Stimulated activated CD8-positive, alpha-beta memory T cell treated with anti-CD3 and anti-CD28 coated beads, Interleukin-2, amount 100 ng/mL, for 48 hours (primary cell): ENCODE measurements around the gene CCDC51.
A peak's percentile ranks its signal among the peaks of the same experiment; 100 is the strongest.

Experiments
- DNase-seq, 2 donors: peaks; one replicate each; pipeline ENCODE4 v3.0.0-alpha.2; 2020; ENCODE audit warnings: low read depth in 2 of 2

Gene CCDC51

DNA sequence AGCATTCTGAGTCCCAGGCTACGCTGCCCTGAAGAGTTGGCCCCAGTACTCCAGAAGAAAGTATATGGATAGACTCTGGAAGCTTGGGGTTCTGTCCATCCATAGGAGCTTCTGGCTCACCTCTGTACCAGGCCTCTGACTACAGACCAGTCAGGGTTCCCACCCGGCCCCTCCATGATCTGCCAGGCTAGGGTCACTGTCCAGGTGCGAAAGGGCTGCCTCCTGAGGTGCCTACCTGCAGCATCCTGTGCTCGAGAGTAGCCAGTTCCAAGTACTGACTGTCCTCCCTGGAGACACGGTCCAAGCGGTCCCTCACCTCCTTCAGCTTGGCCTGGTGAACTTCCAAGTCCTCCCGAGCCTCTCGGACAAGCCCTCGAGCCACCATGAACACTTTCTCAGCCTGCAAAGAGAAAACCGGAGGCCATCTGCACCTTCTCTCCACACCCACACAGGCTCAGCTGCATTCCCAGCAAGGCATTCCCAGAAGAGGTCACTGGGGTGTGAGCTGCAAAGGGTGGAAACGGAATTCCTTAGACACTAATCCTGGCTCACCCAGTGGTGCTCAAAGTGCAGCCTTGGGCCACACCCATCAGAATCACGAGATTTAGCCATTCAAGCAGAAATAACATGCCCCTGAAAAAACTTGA, 6.3 kb downstream of the CCDC51 start:
- no peak for DNase-seq

GRCh38 chr3:48432411-48433371, 7.2 kb downstream of the CCDC51 start:
- no peak for DNase-seq

DNA sequence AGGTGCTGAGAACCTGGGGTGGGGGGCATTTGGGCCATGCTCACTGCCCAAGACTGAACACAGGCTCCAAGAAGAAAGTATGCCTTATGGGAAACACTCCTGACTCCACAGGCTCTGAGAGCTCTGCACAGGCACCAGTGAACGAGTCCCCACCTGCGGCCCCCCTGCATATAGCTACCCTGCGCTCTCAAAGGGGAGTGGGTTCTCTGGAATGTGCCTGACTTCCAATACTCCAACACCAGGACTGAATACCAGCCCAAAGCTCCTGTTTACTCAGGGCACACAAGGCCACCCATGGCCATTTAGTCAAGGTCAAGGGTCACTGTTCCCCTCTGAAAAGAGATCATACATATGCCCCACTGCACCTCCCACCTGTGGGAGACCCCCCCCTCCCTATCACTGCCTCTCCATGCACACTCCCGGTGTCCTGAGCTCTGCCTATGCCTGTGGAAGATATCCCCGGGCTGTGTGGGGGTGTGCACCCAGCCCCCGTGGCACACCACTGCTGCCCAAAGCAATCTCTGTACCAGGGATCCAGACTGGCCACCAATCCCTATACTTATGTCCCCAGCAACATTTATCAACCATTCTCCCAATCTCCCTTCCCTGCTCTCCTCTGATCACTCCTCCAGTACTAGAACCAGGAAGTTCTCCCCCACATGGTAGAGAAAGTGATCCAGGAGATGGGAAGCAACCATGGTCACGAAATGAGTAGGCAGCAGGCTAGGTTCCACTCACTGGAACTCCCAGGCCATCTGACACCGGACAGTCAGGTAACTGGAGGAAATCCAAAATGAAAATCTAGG, 8.5 kb downstream of the CCDC51 start:
- no peak for DNase-seq

DNA sequence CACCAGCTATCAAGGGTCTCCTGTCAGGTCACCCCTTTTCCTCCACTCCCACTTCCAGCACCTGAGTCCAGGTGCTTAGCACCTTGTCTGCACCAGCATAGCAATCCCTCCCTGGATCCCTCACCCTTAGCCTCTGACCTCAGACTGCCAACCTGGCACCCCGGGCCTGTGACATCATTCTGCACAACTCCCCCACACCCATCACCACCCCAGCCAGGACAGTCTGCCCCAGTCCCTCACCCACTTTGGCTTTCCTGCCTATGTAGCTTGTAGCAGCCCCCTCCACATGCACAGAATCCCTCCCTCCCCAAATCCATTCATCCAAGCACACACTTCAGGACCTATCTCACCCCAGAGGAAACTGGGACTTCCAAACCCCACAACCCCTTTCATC, 9.2 kb downstream of the CCDC51 start:
- no peak for DNase-seq

DNA sequence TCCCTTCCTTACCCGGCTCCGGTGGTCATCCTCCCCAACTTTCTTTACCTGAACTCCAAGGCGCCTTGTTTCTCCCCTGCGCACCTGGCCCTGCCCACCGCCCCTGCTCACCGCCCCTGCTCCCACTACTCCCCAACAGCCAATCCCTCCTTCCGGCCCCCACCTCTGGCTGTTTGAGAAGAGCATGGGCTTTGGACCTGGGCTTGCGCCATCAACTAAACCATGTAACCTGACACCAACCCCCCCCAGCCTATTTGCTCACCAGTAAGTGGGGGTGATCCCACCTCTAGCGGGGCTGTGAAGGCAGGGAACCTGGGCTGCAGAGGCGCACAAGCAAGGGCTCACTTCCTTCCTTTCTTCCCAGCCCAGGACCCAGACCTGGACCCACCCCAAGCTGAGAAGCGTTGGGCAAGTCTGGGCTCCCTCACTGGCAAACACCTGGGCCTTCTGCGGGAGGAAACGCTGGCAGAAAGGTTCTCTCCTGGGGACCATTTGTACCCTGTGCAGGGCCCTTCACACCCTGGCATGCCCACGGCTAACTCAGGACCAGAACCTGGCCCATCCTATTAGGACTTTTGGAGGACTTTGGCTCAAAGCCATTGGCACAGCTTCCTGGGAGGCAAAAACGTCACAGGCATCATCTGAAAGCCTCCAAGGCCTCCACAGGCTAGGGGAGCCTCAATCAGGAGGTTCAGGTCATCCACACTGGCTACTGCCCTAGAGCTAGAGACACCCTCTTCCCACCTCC, 9.8 kb downstream of the CCDC51 start, which contains the start of gene PLXNB1:
Gene PLXNB1 (minus strand): TSS at position 127 of the 748 bp plus-strand sequence. CDS start 5,475 bp downstream, outside the sequence.
- no peak for DNase-seq

DNA sequence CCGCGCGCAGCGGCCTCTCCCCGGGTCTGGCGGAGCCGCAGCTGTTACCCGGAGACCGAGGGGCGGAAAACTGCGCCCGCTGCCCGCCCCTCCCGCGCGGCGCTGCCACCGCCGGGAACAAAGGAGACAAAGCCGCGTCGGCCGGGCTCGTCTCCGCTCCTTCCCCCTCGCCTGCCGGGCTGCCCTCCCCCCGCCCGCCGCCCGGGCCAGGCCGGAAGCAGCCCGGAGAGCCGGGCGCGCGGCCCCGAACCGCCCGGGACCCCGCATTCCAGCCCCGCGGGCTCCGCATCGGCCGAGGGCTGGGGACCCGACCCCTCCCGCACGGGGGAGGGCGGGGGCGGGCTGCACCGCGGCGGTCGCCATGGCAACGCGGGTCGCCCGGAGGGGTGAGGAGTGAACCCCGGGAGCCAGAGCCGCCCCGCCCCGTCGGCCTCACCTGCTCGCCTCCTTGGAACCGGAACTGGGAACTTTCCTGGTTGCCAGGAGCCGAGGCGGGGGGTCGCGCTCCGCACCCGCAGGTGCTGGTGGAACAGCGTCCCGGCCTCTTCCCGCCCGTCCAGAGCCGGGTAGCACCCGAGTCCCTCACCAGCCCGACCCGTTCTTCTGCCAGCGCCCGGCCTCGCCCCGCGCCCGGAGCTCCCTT, 10.5 kb downstream of the CCDC51 start:
- peak; percentile 30 to 41 for DNase-seq

GRCh38 chr3:48428572-48429316, 11.2 kb downstream of the CCDC51 start:
- DNase-seq: no peak

DNA sequence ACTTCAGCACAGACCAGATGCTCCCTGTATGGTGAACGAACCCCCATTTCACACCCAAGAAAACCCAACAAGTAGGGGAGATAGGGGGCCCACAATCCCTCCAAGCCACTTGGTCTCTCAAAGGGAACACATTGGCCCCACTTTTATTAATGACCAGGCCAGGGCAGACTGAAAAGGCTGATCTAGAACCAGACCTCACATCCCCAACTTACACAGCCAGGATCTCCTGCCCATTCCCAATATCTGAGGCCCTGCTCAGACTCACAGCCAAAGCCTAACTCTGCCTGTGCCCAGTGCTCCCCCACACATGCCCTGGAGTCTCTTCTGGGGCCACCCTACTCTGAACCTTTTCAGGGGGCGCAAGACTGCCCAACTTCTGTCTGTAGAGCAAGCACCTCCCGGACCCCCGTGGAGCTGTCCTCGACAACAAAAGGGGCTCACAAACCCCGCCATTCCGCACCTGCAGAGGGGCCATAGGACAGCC, 11.8 kb downstream of the CCDC51 start:
- DNase-seq: no peak

DNA sequence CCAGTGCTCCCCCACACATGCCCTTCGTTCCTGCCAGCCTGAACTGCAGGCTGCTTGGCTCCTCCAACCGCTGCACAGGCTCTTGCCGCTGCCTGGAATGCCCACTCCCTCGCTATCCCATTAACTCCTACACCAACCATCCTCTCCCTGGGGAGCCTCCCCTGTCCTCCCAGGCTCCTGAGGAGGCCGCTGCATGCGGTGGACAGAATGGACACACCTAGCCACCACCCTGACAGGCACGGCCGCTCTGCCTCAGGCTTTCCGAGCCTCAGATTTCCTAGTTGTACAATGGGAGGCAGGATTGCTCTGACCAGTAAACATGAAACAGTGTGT, 12.3 kb downstream of the CCDC51 start:
- no peak for DNase-seq

- DNase-seq: no peak
Observed at GRCh38 chr3:48426944-48427629, 12.8 kb downstream of the CCDC51 start.

GRCh38 chr3:48426401-48426909, 13.5 kb downstream of the CCDC51 start:
- DNase-seq: no peak

GRCh38 chr3:48425281-48425812, 14.6 kb downstream of the CCDC51 start:
- no peak for DNase-seq

DNA sequence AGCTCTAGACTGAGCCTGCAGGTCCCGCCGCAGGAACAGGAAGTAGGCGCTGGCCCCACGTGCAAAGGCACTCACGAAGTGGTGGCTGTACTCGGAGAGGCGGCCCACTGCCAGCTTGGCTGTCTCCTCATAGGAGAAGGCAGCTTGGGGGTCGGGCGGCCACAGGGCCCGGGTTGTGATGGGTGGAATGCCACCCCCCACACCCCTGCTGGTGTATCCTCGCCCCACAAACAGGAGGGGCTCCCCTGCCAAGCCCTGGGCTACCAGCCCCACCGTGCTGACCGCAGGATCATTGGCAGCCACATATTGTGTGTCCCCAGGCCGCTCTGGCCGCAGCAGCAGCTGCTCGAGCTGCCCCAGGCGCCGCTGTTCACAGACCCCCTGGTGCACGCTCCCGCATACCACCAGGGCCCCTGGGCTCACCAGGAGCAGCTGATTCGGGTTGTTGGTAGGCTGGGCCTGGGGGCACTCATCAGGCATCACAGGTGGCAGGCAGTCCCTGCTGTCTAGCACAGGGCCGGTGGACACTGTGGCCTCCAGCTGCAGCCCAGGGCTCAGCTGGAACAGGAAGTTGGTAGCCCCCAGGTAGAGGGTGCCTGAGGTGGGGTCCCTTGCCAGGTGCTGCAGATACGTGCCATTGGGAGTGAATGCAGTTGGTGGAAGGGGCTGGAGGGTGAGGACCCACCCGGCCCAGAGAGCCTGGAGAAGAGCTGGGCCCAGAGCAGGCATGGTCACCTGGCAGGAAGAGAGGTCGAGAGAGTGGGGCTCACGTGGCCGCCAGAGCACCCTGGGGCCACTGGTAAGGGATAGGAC, 15.8 kb downstream of the CCDC51 start:
- DNase-seq: no peak

DNA sequence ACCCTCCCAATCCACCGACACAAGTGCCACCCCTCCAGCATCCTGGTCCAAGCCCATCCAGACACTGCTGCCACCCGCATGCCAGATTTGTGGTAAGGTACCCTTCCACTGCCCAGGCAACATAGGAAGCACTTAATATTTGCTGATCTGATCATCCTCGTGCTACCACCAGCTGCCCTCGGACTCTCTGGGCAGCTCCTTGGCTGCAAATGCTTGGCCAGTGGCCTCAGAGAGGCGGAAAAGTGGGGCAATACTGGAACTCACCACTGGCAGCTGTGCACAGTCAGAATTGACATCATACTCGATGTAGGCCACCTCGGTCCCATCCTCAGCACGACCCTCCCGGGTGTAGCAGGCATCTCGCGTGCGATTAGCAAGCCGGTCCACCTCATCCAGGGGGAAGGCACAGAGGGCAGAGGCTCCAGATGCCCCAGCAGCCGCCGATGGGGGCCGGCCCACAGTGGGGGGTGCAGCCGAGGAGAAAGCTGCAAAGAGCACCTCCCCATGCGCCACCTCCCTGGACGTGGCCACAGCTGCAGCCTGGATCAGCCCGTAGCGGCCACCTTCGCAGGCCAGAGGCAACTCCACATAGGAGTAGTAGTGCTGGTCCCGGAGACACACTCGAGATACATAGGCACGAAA, 16.6 kb downstream of the CCDC51 start:
- no peak for DNase-seq

GRCh38 chr3:48422681-48423080, 17.2 kb downstream of the CCDC51 start:
- no peak for DNase-seq

DNA sequence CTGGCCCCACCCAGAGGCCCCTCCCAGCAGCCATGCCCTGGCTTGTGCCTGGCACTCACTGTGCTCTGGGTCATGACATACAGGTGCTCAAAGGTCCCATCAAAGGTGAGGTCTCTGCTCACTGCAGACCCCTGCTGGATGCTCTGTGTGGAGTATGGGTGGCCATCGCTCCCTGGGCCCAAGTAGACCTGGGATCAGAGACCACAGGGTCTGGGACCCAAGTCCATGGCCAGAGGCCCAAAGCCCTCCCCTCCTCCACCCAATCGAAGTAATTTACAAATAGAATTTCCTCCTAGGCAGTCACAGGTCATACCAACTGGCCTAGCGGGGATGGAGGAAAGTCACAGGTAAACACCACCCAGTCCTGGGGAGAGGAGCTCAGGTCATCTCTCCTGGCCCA, 17.6 kb downstream of the CCDC51 start:
- DNase-seq: no peak

DNA sequence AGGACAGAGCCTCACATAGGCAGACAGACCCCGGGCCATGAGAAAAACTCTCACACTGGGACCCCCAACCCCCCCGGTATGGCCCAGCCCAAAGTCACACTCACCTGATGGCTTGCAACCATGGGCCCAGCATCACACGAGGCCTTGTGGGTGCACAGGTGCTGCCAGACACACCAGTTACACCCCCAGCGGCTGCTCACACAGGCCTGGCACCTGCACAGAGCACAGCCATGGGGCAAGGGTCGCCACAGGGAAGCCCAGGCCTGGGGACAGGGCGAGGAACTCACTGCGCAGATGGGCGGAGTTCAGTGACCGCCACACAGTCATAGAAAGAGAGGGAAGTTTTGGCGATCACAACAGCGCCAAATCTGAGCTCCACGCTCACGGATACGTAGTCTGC, 19.4 kb downstream of the CCDC51 start:
- no peak for DNase-seq

DNA sequence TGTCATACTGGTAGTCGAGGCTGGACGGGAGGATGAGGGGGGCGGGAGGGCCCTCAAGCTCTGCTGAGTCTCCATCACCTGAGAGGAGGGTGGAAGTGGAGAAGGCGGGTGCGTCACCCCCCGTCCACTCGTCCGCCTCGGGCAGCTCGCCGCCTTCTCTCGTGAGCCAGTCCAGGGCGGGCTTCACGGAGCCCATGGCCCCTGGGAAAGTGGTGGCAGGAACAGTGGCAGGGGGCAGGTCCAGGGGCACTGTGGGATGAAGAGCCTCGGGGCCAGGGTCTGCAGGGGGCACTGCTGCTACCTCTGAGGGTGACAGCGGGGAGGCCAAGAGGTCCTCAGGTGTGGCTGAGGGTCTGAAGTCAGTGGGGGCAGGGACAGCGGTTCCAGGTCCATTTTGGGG, 20.3 kb downstream of the CCDC51 start:
- no peak for DNase-seq
